Fibroblast of lung (primary cell): ENCODE measurements around the gene PTPRU. TPM values are rescaled to one million over a fixed set of nuclear protein-coding genes. Genes with fewer than 3 reads are reported as not detected.

Source experiments
- DNase-seq, 2 donors: peaks; one replicate each; pipeline versions ENCODE4 v3.0.0 to v3.0.0-alpha.2; 2010; ENCODE audit warnings: low read depth in 2 of 2
- H2AFZ ChIP-seq: 2 replicates; pipeline ENCODE4 v1.5.1; 2012; ENCODE audit warnings: low read length, control low read depth, inconsistent platforms
- H3K27ac ChIP-seq: 2 replicates; pipeline ENCODE4 v1.5.1; 2011; ENCODE audit warnings: low read length, control low read depth; ENCODE audit not compliant: insufficient read depth
- H3K27me3 ChIP-seq: 2 replicates; pipeline ENCODE4 v1.5.1; 2011; ENCODE audit warnings: mild to moderate bottlenecking, low read length; ENCODE audit not compliant: control insufficient read depth, insufficient read depth
- H3K36me3 ChIP-seq: 2 replicates; pipeline ENCODE4 v1.5.1; 2011; ENCODE audit warnings: low read length; ENCODE audit not compliant: control insufficient read depth, insufficient read depth
- H3K4me1 ChIP-seq: 2 replicates; pipeline ENCODE4 v1.5.1; 2011; ENCODE audit warnings: low read length; ENCODE audit not compliant: control insufficient read depth, insufficient read depth; ENCODE audit errors: extremely low read depth
- H3K4me2 ChIP-seq: 2 replicates; pipeline ENCODE4 v1.5.1; 2011; ENCODE audit warnings: low read length, control low read depth; ENCODE audit not compliant: insufficient read depth; ENCODE audit errors: extremely low read depth
- H3K4me3 ChIP-seq, 4 experiments: fragments of 200-600 bp in 1 of 4; sonication (generic) in 1 of 4; replicated peaks in 1 of 4; 2 replicates each; pipeline ENCODE4 v1.5.1; 2011 to 2016; ENCODE audit warnings: low read length in 4 of 4, low read depth in 3 of 4, mild to moderate bottlenecking in 3 of 4, control low read depth in 2 of 4, inconsistent platforms in 1 of 4, mixed read lengths in 1 of 4; ENCODE audit not compliant: insufficient read depth in 1 of 4; ENCODE audit errors: control extremely low read depth in 1 of 4
- H3K79me2 ChIP-seq: 2 replicates; pipeline ENCODE4 v1.5.1; 2012; ENCODE audit warnings: mild to moderate bottlenecking, low read length, inconsistent platforms; ENCODE audit not compliant: control insufficient read depth, insufficient read depth
- H3K9ac ChIP-seq: 2 replicates; pipeline ENCODE4 v1.5.1; 2011; ENCODE audit warnings: mild to moderate bottlenecking, low read length, control low read depth; ENCODE audit not compliant: insufficient read depth
- H3K9me3 ChIP-seq: 2 replicates; pipeline ENCODE4 v1.5.1; 2012; ENCODE audit warnings: low read depth, low read length; ENCODE audit not compliant: control insufficient read depth, insufficient read depth
- H4K20me1 ChIP-seq: 2 replicates; pipeline ENCODE4 v1.5.1; 2011; ENCODE audit warnings: low read length; ENCODE audit not compliant: control insufficient read depth, insufficient read depth; ENCODE audit errors: extremely low read depth
- CTCF ChIP-seq, 2 donors: IDR thresholded peaks in 1 of 2; conservative IDR thresholded peaks in 1 of 2; 1 replicate in 1 of 2; 2 replicates in 1 of 2; pipeline ENCODE4 v1.5.1; 2011 to 2012; ENCODE audit warnings: low read length in 2 of 2, control low read depth in 1 of 2, inconsistent platforms in 1 of 2, low read depth in 1 of 2, mild to moderate bottlenecking in 1 of 2
- EZH2 ChIP-seq: IDR thresholded peaks from 2 replicates; pipeline ENCODE4 v1.5.1; 2012; ENCODE audit warnings: low read length, control low read depth, mild to moderate bottlenecking; ENCODE audit errors: missing control alignments
- polyA plus RNA-seq, 2 donors: library from polyadenylated mRNA; depleted of rRNA in 1 of 2; stranded (reverse) in 1 of 2; unstranded in 1 of 2; fragments of >200 nt; gene quantifications; 2 replicates each; pipeline ENCODE4 v1.2.1, GENCODE V29; 2011 to 2012; ENCODE audit warnings: missing spikeins in 1 of 2
- total RNA-seq: library from RNA; depleted of rRNA; stranded (reverse); fragments of >200 nt; gene quantifications from 2 replicates; pipeline ENCODE4 v1.2.1, GENCODE V29; 2014

Gene PTPRU
- total and polyA plus RNA-seq, 2 donors (not counting 1 experiment from before 2014, with no cell fraction given) = 1.4 to 25.8 TPM

- Histone ChIP-seq H4K20me1 (no peaks in the 10 kb centered on the region), H3K79me2 (no peaks in the 10 kb centered on the region), H3K27me3 (no peaks in the 10 kb centered on the region), H2AFZ (no peak overlapping the region), H3K9ac (no peak overlapping the region), H3K9me3 (no peaks in the 10 kb centered on the region), H3K27ac (no peak overlapping the region), H3K4me3 (no peak overlapping the region), H3K36me3 (no peaks in the 10 kb centered on the region), H3K4me1 (no peaks in the 10 kb centered on the region), H3K4me2 (no peak overlapping the region)
- DNase-seq = peak; percentile 45 to 78
- TF ChIP-seq EZH2 (no peak), CTCF (conservative IDR thresholded peaks at IDR 0.05 in 1 of 2, IDR thresholded peaks at IDR 0.05 in 1 of 2; ENCODE audit: low read depth in 1 of 2, low read length in 2 of 2) (peak; percentile 35 to 65)
Observed at GRCh38 chr1:29245876-29246275, 9.6 kb downstream of the PTPRU start.

- no peaks in the 10 kb centered on the region for H3K27me3 ChIP-seq
- no peak overlapping the region for H3K27ac ChIP-seq
- H3K4me3 ChIP-seq = no peak overlapping the region
- H3K9me3 ChIP-seq = no peaks in the 10 kb centered on the region
- H2AFZ ChIP-seq = no peak overlapping the region
- no peaks in the 10 kb centered on the region for H3K4me1 ChIP-seq
- H3K9ac ChIP-seq = no peak overlapping the region
- H4K20me1 ChIP-seq = no peaks in the 10 kb centered on the region
- no peaks in the 10 kb centered on the region for H3K79me2 ChIP-seq
- TF ChIP-seq EZH2 (no peak), CTCF (conservative IDR thresholded peaks at IDR 0.05 in 1 of 2, IDR thresholded peaks at IDR 0.05 in 1 of 2; ENCODE audit: low read depth in 1 of 2, low read length in 2 of 2) (no peak)
- H3K4me2 ChIP-seq = no peak overlapping the region
- H3K36me3 ChIP-seq = no peaks in the 10 kb centered on the region
- no peak for DNase-seq
Observed at GRCh38 chr1:29247044-29247443, 10.7 kb downstream of the PTPRU start.

DNA sequence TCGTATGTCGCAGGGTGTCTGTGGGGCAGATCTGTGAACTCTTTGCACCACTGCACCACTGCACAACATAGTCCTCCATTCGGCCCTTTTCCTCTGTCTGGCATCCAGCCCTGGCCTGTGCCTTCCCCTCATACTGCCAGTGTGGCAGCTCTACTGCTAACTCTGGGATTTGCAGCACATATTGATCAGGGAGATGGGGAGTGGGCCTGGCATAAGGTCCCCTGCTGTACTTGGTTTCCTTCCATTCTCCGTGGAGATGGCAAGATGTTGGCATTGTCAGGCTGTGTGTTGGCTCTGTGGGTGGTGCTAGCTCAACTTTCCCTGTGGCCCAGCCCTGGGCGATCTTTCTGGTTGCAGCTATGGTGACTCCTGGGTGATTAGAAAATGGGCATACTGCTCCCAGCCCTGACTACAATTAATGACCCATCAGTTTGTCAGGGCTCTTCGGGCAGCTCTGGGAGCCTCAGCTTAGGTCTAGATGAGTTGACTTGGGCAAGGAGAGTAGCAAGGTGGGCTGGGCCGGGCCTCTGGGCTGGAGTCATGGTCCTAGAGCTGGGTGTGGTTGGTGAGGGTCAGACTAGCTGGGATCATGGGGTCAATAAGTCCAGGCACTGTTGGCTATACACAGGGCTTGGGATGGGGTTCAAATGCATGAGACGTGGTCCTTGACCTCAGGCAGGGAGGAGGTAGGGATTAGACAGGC lies 11.4 kb downstream of the PTPRU start:
- no peak overlapping the region for H3K4me2 ChIP-seq
- no peaks in the 10 kb centered on the region for H3K9me3 ChIP-seq
- H3K36me3 ChIP-seq = no peaks in the 10 kb centered on the region
- H2AFZ ChIP-seq = no peak overlapping the region
- no peak overlapping the region for H3K9ac ChIP-seq
- TF ChIP-seq CTCF (conservative IDR thresholded peaks at IDR 0.05 in 1 of 2, IDR thresholded peaks at IDR 0.05 in 1 of 2; ENCODE audit: low read depth in 1 of 2, low read length in 2 of 2) (no peak), EZH2 (no peak)
- no peaks in the 10 kb centered on the region for H3K27me3 ChIP-seq
- H4K20me1 ChIP-seq = no peaks in the 10 kb centered on the region
- no peak overlapping the region for H3K4me3 ChIP-seq
- no peak overlapping the region for H3K27ac ChIP-seq
- H3K79me2 ChIP-seq = no peaks in the 10 kb centered on the region
- no peaks in the 10 kb centered on the region for H3K4me1 ChIP-seq
- no peak for DNase-seq
